Stimulated activated memory B cell treated with anti-CD40 and anti-IgM and Interleukin-4, amounts not matched to agents 10 μg/mL and 1 μg/mL and 100 μg/mL, for 72 hours (primary cell): ENCODE data around the gene TPSAB1.
"Not testable (repeated sequence)": the region's sequence is repeated elsewhere in the genome, so short reads cannot be mapped to it uniquely, and the experiment has no call there.

Experiments
- ATAC-seq: fragments of 150-1000 bp; cut with Tn5 transposase; 2 replicates; pipeline ENCODE4 v1.10.0; 2021
- H3K27ac Mint-ChIP-seq: one replicate; pipeline ENCODE4 v1.8.0; 2022; ENCODE audit warnings: mild to moderate bottlenecking, mixed read lengths
- H3K27me3 Mint-ChIP-seq: one replicate; pipeline ENCODE4 v1.8.0; 2022; ENCODE audit warnings: mixed read lengths
- H3K36me3 Mint-ChIP-seq: one replicate; pipeline ENCODE4 v1.8.0; 2022; ENCODE audit warnings: mixed read lengths
- H3K4me1 Mint-ChIP-seq: one replicate; pipeline ENCODE4 v1.8.0; 2022; ENCODE audit warnings: mixed read lengths
- H3K4me3 Mint-ChIP-seq: one replicate; pipeline ENCODE4 v1.8.0; 2022; ENCODE audit warnings: mild to moderate bottlenecking, moderate library complexity, mixed read lengths
- H3K9me3 Mint-ChIP-seq: one replicate; pipeline ENCODE4 v1.8.0; 2022; ENCODE audit warnings: mixed read lengths

TPSAB1 gene

DNA sequence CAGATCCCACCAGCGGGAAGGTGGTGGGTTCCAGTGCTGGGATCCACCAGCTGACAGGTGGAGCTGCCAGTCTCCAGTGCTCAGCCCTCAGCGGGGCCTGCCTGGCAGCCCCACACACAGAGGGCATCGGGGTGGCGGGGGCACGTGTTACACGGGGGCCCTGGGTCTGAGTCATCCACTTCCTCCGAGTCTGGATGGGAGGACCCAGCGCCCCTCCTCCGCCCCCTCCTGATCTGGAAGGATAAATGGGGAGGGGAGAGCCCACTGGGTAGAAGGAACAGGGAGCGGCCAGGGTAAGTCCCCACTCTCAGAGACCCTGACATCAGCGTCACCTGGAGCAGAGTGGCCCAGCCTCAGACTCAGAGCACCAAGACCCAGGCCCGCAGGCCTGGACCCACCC, at the start of gene TPSAB1:
Gene TPSAB1 (plus strand): TSS at position 270 of the 400 bp plus-strand sequence. CDS start 234 bp downstream, outside the sequence.
- H3K4me1 Mint-ChIP-seq, H3K9me3 Mint-ChIP-seq, H3K27me3 Mint-ChIP-seq, ATAC-seq, H3K4me3 Mint-ChIP-seq, H3K36me3 Mint-ChIP-seq, H3K27ac Mint-ChIP-seq: not testable (repeated sequence)

DNA sequence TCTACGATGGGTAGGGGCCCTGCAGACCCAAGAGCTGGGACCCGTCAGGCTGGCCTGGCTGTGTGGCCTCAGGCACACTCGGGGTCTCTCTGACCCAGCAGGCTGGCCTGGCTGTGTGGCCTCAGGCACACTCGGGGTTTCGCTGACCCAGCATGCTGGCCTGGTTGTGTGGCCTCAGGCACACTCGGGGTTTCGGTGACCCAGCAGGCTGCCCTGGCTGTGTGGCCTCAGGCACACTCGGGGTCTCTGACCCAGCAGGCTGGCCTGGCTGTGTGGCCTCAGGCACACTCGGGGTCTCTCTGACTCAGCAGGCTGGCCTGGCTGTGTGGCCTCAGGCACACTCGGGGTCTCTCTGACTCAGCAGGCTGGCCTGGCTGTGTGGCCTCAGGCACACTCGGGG, 49.7 kb upstream of the TPSAB1 start:
- H3K4me1 Mint-ChIP-seq, H3K9me3 Mint-ChIP-seq, H3K36me3 Mint-ChIP-seq, H3K27ac Mint-ChIP-seq, H3K4me3 Mint-ChIP-seq, ATAC-seq: not testable (repeated sequence)
- peaks cover 40% of the 10 kb centered on the region for H3K27me3 Mint-ChIP-seq

DNA sequence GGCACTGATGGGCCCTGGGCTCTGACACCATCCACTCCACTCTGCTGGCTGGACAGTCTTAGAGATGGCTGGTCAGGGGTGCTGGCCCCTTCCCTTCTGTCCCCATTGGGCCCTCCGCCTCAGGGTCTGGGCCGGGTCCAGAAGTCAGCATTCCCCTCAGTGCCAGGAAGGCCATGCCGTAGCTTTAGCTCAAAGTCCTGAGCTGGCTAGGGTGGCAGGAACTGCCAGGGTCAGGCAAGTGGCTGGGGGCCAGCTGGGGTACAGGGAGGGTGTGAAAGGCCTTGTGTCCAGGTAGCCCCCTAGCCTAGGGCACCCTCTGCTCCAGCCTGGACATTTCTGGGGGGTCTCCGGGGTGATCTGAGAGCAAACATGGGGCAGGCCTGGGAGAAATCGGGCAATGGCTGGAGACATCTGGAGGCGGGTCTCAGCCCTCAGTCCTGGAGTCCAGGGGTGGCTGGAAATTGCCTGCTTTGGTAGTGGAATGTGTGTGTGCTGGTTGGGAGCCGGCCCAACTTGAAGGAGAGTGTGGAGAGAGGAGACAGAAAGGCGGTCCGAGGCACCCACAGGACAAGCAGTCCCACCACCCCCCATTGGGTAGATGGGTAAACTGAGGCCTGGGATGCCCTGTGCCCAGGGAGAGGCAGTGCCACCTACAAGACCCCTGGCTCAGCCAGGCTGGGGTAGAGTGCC, 48.0 kb upstream of the TPSAB1 start:
- peaks cover 45% of the 10 kb centered on the region for H3K27me3 Mint-ChIP-seq
- no peak overlapping the region for H3K4me3 Mint-ChIP-seq
- H3K27ac Mint-ChIP-seq: no peak overlapping the region
- ATAC-seq: no peak
- no peaks in the 10 kb centered on the region for H3K4me1 Mint-ChIP-seq
- no peaks in the 10 kb centered on the region for H3K9me3 Mint-ChIP-seq
- H3K36me3 Mint-ChIP-seq: no peaks in the 10 kb centered on the region

DNA sequence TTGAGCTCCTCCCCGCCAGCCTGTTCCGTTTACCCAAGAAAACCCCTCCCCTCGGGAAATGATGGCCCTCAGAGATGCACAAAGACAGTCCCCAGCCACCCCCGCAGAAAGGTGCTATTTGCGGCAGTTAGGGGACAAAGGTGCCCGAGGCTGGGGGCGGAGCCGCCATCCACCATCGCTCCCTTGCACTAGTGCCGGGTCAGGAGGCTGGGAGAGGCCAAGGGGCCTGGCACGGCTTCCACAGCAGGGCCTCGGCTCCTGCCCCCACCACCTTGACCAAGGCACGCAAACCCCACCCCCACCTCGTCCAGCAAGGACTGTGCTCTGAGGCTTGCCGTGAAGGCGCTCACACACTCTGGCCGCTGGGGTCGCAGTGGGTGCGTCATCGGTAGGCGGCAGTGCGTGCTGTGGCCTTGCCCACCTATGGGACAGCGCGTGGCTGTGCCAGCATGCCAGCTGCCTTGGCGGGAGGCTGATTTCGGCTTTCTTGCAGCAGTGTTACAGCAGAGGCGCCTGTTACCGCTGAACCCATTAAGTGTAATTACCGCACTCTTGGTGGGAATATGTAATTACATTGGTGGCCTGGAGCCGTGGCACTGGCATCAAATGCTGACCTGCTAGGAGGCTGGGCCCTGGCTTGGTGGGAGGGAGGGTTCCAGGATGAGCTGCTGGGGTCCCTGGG, 47.2 kb upstream of the TPSAB1 start:
- H3K9me3 Mint-ChIP-seq: no peaks in the 10 kb centered on the region
- no peaks in the 10 kb centered on the region for H3K4me1 Mint-ChIP-seq
- peaks cover 38% of the 10 kb centered on the region for H3K27me3 Mint-ChIP-seq
- H3K4me3 Mint-ChIP-seq: no peak overlapping the region
- no peak overlapping the region for H3K27ac Mint-ChIP-seq
- ATAC-seq: no peak
- H3K36me3 Mint-ChIP-seq: no peaks in the 10 kb centered on the region

DNA sequence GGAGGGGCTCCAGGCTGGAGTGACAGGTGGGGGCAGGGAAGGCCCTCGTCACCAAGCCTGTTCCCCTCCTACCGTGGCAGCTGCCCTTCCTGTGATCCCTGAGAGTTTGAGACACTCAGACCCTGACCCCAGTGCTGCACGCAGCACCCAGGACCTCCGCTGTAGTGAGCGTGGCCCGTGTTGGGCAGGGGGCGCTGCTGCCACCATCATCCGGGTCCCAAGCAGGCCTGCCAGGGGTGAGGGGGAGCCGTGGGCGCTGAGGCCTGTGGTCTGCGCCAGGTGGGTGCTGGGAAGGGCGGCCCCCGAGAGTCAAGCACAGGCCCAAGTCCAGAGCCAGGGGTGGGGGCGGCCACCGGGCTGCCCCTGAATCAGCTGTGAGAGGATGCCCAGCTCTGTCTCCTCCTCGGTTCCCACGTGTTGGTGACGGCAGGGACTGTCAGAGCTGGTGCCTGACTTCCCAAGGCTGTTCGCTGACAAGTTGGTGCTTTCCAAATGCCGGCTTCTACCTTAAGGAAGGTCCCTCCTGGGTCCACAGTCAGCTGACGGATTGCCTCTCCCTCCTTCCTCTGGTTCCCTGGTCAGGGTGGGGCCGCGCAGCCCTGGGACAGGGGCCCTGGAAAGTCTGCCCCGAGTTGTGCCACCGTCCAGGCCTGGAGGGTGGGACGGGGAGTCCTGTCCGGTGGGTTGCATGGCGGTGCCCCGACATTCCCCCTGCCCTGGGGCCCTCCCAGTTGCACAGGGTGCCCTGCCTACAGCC, 46.5 kb upstream of the TPSAB1 start:
- ATAC-seq: peak; percentile 13
- Mint-ChIP-seq H3K4me3 (no peak overlapping the region), H3K27me3 (peaks cover 31% of the 10 kb centered on the region), H3K4me1 (no peaks in the 10 kb centered on the region), H3K9me3 (no peaks in the 10 kb centered on the region), H3K27ac (no peak overlapping the region), H3K36me3 (no peaks in the 10 kb centered on the region)

DNA sequence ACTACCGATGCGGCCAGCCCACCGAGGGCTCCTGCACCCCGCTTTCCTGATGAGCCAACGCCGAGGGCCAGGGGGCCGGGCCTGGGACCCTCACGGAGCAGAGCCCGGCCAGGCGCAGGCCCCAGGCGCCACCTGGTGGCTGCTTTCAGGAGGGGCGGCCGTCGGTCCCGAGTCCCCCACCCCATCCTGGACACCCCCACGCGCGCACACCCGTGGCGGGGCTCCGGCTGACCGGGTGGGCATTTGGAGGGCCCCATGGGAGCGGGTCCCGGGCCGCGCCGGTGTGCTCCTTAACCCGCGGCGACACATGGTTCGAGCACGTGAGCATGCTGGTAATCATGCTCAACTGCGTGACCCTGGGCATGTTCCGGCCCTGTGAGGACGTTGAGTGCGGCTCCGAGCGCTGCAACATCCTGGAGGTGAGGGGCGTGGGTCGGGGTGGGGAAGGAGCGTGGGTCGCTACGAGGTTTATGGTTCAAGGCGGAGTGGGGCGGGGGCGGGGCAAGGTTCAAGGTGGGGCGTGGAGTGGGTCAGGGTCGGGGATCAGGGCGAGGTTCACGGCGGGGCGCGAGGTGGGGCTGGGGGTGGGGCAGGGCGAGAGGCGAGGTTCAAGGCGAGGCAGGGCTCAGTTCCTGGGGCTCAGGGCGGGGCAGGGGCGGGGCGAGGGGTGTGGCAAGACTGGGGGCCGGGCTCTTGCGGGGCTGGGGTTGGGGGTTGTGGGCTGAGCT, 45.7 kb upstream of the TPSAB1 start:
- H3K27me3 Mint-ChIP-seq: peaks cover 23% of the 10 kb centered on the region
- no peak overlapping the region for H3K4me3 Mint-ChIP-seq
- peak; percentile 13 for ATAC-seq

DNA sequence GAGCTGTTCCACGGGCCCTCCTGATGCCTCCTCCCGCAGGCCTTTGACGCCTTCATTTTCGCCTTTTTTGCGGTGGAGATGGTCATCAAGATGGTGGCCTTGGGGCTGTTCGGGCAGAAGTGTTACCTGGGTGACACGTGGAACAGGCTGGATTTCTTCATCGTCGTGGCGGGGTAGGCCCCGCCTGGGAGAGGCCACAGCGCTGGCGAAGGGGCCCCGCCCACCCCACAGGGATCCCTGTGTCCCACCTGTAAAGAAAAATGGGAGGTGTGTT, 45.2 kb upstream of the TPSAB1 start:
- Mint-ChIP-seq H3K27me3 (peaks cover 23% of the 10 kb centered on the region), H3K9me3 (peaks cover 4% of the 10 kb centered on the region), H3K4me3 (no peak overlapping the region), H3K27ac (no peak overlapping the region), H3K36me3 (no peaks in the 10 kb centered on the region), H3K4me1 (no peaks in the 10 kb centered on the region)
- no peak for ATAC-seq

More for the DNA sequence above, 45.7 kb upstream of the TPSAB1 start:
- H3K36me3 Mint-ChIP-seq: no peaks in the 10 kb centered on the region
- no peaks in the 10 kb centered on the region for H3K4me1 Mint-ChIP-seq
- H3K9me3 Mint-ChIP-seq: peaks cover 3% of the 10 kb centered on the region
- H3K27ac Mint-ChIP-seq: no peak overlapping the region

DNA sequence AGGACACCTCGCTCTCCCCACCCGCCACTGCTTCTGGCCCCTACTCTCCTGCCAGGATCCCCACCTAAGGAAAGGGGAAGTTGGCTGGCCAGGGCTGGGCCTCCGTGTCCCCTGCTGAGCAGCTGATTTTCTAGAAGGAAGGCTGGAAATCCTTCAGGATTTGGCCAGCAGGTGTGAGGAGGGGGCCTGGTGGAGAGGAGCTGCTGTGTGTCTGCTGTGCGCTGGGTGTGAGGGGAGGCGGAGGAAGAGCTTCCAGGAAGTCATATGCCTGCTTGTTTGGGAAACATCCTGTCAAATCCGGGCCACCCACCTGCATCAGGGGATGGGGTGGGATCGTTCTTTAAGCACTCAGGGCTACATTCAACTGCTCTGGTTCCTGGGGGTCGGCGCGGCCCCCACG, 44.0 kb upstream of the TPSAB1 start:
- Mint-ChIP-seq H3K4me1 (no peaks in the 10 kb centered on the region), H3K9me3 (peaks cover 4% of the 10 kb centered on the region), H3K27me3 (peaks cover 23% of the 10 kb centered on the region), H3K4me3 (no peak overlapping the region), H3K27ac (no peak overlapping the region), H3K36me3 (no peaks in the 10 kb centered on the region)
- no peak for ATAC-seq

DNA sequence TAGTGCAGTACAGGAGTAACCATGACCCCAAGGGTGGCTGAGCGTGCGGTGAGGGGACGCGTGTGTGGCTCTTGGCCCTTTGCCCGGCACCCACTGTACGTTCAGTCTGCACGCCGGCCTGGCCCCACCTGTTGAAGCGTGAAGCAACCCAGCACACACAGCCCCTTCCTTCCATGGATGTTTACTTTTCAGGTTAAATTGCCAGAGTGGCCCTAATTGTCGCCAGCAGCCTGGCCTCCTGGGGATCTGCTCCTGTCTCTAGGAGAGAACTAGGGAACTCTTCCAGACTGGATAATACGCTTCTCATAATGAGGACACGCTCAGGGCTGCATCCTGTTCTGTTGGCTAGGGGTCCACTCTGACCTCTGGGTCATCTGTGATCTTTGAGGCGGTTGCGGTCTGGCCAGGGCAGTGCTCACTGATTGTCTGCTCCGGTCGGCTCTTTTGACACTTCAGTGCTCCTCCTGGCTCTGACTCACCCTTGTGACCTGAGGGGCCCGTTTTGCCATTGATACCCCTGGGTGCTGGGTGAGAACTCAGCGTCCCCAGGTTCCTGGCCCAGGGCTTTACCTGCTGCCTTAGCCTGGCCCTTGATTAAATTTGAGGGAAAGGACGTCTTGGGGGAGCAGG, 43.2 kb upstream of the TPSAB1 start:
- Mint-ChIP-seq H3K36me3 (no peaks in the 10 kb centered on the region), H3K9me3 (peaks cover 4% of the 10 kb centered on the region), H3K4me1 (no peaks in the 10 kb centered on the region), H3K4me3 (no peak overlapping the region), H3K27me3 (peaks cover 20% of the 10 kb centered on the region), H3K27ac (no peak overlapping the region)
- ATAC-seq: no peak

DNA sequence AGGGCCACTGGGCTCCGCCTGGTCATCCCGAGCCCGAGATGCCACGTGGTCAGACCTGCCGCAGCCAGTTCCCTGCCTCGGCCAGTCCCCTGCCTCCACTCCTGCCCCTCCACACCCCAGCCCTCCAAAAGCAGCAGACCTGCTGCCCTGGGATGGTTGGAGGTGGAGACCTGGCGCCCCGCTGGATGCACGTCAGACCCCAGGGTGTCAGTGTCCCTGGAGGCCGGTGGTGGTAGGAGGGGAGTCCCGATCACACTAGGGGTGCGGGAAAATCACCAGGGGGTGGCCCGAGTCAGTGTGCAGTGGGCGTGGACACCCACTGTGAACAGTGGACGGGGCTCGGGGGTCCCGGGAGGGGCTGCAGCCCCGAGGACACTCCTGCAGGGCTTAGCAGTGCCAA, 42.3 kb upstream of the TPSAB1 start:
- Mint-ChIP-seq H3K9me3 (peaks cover 4% of the 10 kb centered on the region), H3K36me3 (no peaks in the 10 kb centered on the region), H3K27me3 (peaks cover 12% of the 10 kb centered on the region), H3K27ac (no peak overlapping the region), H3K4me3 (no peak overlapping the region), H3K4me1 (no peaks in the 10 kb centered on the region)
- ATAC-seq: no peak

DNA sequence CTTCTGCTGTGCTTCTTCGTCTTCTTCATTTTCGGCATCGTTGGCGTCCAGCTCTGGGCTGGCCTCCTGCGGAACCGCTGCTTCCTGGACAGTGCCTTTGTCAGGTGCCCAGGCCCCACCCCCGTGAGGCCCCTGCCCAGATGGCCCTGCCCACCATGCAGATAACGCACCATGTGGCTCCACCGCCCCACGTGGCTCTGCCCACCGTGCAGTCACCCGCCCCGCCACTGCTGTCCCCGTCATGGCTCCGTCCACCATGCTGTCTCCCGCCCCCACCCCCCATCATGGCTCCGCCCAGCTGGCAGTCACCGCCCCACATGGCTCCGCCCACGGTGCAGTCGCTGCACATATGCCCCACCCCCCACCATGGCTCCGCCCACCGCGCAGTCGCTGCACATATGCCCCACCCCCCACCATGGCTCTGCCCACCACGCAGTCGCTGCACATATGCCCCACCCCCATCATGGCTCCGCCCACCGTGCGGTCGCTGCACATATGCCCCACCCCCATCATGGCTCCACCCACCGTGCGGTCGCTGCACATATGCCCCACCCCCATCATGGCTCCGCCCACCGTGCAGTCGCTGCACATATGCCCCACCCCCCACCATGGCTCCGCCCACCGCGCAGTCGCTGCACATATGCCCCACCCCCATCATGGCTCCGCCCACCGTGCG, 41.7 kb upstream of the TPSAB1 start:
- ATAC-seq, H3K4me3 Mint-ChIP-seq, H3K27ac Mint-ChIP-seq, H3K4me1 Mint-ChIP-seq, H3K36me3 Mint-ChIP-seq, H3K9me3 Mint-ChIP-seq: not testable (repeated sequence)
- peaks cover 14% of the 10 kb centered on the region for H3K27me3 Mint-ChIP-seq

DNA sequence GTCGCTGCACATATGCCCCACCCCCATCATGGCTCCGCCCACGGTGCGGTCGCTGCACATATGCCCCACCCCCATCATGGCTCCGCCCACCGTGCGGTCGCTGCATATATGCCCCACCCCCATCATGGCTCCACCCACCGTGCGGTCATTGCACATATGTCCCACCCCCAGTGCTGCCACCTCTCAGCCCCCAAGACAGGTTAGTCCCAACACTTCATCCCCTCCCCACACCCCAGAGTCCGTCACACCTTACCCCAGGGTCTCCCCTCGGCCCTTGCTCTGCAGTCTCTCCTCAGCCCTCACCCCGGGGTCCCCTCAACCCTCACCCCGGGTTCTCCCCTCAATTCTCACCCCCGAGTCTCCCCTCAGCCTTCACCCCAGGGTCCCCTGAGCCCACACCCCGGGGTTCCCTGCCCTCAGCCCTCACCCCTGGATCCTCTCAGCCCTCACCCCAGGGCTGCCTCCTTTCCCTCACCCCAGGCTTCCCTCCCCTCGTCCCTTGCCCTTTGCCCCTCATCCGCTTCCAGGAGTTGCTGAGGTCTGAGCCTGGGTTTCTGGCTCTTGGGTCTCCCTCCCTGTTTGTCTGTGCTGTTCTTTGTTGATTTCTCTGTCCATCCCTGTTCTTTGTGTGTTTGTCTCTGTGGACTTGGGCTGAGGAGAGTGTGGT, 41.0 kb upstream of the TPSAB1 start:
- Mint-ChIP-seq H3K27me3 (peaks cover 17% of the 10 kb centered on the region), H3K27ac (no peak overlapping the region), H3K4me3 (no peak overlapping the region), H3K4me1 (no peaks in the 10 kb centered on the region), H3K36me3 (no peaks in the 10 kb centered on the region), H3K9me3 (peaks cover 4% of the 10 kb centered on the region)
- ATAC-seq: no peak

DNA sequence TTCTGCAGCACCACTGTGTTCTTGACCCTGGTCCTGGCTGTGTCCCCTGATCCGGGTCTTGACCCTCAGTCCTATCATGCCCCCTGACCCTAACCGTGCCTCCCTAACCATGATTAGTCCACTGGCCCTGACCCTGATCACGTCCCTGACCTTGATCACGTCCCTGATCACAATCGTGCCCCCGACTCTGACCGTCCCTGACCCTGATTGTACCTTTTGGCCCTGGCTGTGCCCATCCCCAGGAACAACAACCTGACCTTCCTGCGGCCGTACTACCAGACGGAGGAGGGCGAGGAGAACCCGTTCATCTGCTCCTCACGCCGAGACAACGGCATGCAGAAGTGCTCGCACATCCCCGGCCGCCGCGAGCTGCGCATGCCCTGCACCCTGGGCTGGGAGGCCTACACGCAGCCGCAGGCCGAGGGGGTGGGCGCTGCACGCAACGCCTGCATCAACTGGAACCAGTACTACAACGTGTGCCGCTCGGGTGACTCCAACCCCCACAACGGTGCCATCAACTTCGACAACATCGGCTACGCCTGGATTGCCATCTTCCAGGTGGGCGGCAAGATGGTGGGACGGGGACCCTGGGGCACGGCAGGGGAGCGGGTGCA, 40.4 kb upstream of the TPSAB1 start:
- no peak overlapping the region for H3K27ac Mint-ChIP-seq
- ATAC-seq: no peak
- no peaks in the 10 kb centered on the region for H3K36me3 Mint-ChIP-seq
- H3K4me3 Mint-ChIP-seq: no peak overlapping the region
- peaks cover 4% of the 10 kb centered on the region for H3K9me3 Mint-ChIP-seq
- no peaks in the 10 kb centered on the region for H3K4me1 Mint-ChIP-seq
- peaks cover 17% of the 10 kb centered on the region for H3K27me3 Mint-ChIP-seq

DNA sequence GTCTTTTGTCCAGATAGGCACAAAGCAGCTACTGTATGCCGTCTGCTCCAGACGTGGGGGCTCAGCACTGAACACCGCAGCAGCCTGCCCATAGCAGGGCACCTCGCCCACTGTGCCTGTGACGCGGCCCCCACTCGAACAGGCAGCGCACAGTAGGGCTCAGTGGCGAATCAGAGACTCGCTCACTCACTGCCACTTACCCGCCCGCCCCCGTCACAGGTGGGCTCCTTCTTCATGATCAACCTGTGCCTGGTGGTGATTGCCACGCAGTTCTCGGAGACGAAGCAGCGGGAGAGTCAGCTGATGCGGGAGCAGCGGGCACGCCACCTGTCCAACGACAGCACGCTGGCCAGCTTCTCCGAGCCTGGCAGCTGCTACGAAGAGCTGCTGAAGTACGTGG, 39.1 kb upstream of the TPSAB1 start:
- H3K9me3 Mint-ChIP-seq: peaks cover 4% of the 10 kb centered on the region
- H3K27ac Mint-ChIP-seq: no peak overlapping the region
- H3K36me3 Mint-ChIP-seq: no peaks in the 10 kb centered on the region
- no peaks in the 10 kb centered on the region for H3K4me1 Mint-ChIP-seq
- H3K27me3 Mint-ChIP-seq: peaks cover 9% of the 10 kb centered on the region
- no peak overlapping the region for H3K4me3 Mint-ChIP-seq
- ATAC-seq: no peak
